Right lobe of liver (tissue), 4 donors: ENCODE data around the gene ZSCAN29.

Experiments
- POLR2A ChIP-seq: fragments of 450-650 bp; IDR thresholded peaks from one replicate; pipeline ENCODE4 v1.6.1; 2017; ENCODE audit warnings: antibody characterized with exemption, mild to moderate bottlenecking
- TF ChIP-seq, protein P1 (sequence below), 4 donors: fragments of 200-600 bp in 3 of 4; fragments of 450-650 bp in 1 of 4; IDR thresholded peaks; one replicate each; pipeline versions ENCODE4 v1.5.1 to v1.8.0; 2016 to 2022; ENCODE audit warnings: antibody characterized with exemption in 4 of 4, mild to moderate bottlenecking in 2 of 4
- donor health status: DM: no; HTN: no; CAD: no.
- donor health status: DM: no; HTN: no; CAD: no.
- donor health status: DM: no; HTN: yes; CAD: no.

DNA sequence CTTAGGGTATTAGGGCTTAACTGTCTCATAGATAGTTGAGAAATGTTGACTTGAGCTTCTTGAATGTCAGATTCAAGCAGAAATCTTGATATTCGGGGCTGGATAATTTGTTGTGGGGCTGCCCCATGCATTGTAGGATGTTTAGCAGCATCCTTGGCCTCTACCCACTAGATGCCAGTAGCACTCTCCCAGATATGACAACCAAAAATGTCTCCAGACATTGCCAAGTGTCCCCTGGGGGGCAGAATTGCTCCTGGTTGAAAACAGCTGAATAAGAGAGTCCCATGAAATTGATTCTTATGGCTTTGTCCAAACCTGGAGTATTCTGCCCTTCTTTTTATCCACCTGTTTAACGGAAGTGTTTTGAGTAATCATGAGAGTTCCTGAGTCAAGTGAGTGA, 24.5 kb downstream of the ZSCAN29 start:
- TF ChIP-seq, protein P1, sequence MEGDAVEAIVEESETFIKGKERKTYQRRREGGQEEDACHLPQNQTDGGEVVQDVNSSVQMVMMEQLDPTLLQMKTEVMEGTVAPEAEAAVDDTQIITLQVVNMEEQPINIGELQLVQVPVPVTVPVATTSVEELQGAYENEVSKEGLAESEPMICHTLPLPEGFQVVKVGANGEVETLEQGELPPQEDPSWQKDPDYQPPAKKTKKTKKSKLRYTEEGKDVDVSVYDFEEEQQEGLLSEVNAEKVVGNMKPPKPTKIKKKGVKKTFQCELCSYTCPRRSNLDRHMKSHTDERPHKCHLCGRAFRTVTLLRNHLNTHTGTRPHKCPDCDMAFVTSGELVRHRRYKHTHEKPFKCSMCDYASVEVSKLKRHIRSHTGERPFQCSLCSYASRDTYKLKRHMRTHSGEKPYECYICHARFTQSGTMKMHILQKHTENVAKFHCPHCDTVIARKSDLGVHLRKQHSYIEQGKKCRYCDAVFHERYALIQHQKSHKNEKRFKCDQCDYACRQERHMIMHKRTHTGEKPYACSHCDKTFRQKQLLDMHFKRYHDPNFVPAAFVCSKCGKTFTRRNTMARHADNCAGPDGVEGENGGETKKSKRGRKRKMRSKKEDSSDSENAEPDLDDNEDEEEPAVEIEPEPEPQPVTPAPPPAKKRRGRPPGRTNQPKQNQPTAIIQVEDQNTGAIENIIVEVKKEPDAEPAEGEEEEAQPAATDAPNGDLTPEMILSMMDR (IDR thresholded peaks at IDR 0.05): no peak
- no peak for TF ChIP-seq POLR2A
